ENCODE results near the gene NDUFA12.

Gene NDUFA12

GRCh38 chr12:94940771-94941170, 62.7 kb downstream of the NDUFA12 start:
- no peak for DNase-seq (ENCODE audit: low spot score)

GRCh38 chr12:94938583-94938982, 64.9 kb downstream of the NDUFA12 start:
- DNase-seq (ENCODE audit: low spot score), result no peak

GRCh38 chr12:94930772-94931171, 72.7 kb downstream of the NDUFA12 start:
- no peak for DNase-seq (ENCODE audit: low spot score)

- DNase-seq (ENCODE audit: low spot score), result no peak
Observed at GRCh38 chr12:94930216-94930654, 73.3 kb downstream of the NDUFA12 start.

GRCh38 chr12:94929780-94930179, 73.7 kb downstream of the NDUFA12 start:
- DNase-seq (ENCODE audit: low spot score), result no peak

GRCh38 chr12:94925729-94926128, 77.8 kb downstream of the NDUFA12 start:
- no peak for DNase-seq (ENCODE audit: low spot score)

- DNase-seq (ENCODE audit: low spot score), result no peak
Observed at GRCh38 chr12:94925206-94925605, 78.3 kb downstream of the NDUFA12 start.

GRCh38 chr12:94922561-94922960, 80.9 kb downstream of the NDUFA12 start:
- peak; percentile 49 for DNase-seq (ENCODE audit: low spot score)
